Activated naive CD4-positive, alpha-beta T cell treated with anti-CD3 and anti-CD28 coated beads, Interleukin-2, amount 50 U/mL, for 24 hours (primary cell): ENCODE data around the gene BCR.

Experiments used
- H3K27ac Mint-ChIP-seq: one replicate; pipeline ENCODE4 v1.8.0; 2021; ENCODE audit warnings: mild to moderate bottlenecking, mixed read lengths
- H3K27me3 Mint-ChIP-seq: one replicate; pipeline ENCODE4 v1.8.0; 2021; ENCODE audit warnings: mixed read lengths
- H3K36me3 Mint-ChIP-seq: one replicate; pipeline ENCODE4 v1.8.0; 2021; ENCODE audit warnings: mixed read lengths
- H3K4me1 Mint-ChIP-seq: one replicate; pipeline ENCODE4 v1.8.0; 2021; ENCODE audit warnings: mixed read lengths
- H3K4me3 Mint-ChIP-seq: one replicate; pipeline ENCODE4 v1.8.0; 2021; ENCODE audit warnings: mild to moderate bottlenecking, mixed read lengths
- H3K9me3 Mint-ChIP-seq: one replicate; pipeline ENCODE4 v1.8.0; 2021; ENCODE audit warnings: mixed read lengths

The BCR gene

GRCh38 chr22:23278883-23279675 is 98.8 kb downstream of the BCR start:
- peak overlapping the region; percentile 35 for H3K27ac Mint-ChIP-seq
- peaks cover 3% of the 10 kb centered on the region for H3K36me3 Mint-ChIP-seq
- H3K9me3 Mint-ChIP-seq, result no peaks in the 10 kb centered on the region
- H3K4me3 Mint-ChIP-seq, result no peak overlapping the region
- no peaks in the 10 kb centered on the region for H3K27me3 Mint-ChIP-seq
- H3K4me1 Mint-ChIP-seq, result peaks cover 15% of the 10 kb centered on the region

GRCh38 chr22:23279781-23280180 is 99.5 kb downstream of the BCR start:
- peaks cover 3% of the 10 kb centered on the region for H3K36me3 Mint-ChIP-seq
- H3K4me3 Mint-ChIP-seq, result no peak overlapping the region
- no peaks in the 10 kb centered on the region for H3K9me3 Mint-ChIP-seq
- H3K4me1 Mint-ChIP-seq, result peaks cover 15% of the 10 kb centered on the region
- H3K27ac Mint-ChIP-seq, result no peak overlapping the region
- H3K27me3 Mint-ChIP-seq, result no peaks in the 10 kb centered on the region

DNA sequence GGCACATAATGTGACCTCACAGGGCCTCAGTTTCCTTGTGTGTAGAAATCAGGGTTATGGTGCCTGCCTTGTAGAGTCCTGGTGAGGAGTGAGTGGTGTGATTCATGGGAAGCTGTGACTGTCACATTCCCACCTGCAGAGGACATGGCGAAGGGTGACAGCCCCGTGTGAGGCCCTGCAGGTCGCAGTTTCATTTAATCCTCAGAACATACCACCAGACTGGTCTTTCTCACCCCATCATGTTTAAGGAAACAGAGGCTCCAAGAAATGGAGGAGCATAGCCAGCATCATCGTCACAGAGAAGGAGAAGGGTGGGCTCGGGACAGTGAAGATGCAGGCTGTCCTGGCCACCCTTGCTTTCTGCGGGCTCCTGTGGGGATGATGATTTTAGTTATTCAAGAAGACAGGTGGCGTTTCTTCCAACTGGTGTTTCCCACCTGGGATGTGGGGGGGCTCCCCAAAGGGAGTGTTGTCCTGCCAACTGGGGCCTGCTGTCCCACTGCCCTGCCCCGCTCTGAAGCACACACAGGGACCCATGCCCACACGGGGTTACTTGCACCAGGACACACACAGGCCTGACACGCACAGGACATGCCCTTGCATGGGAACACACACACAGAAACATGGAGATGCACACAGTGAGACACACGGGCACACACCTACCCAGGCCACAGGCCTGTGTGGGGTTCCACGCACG is 100.2 kb downstream of the BCR start:
- Mint-ChIP-seq H3K36me3 (peaks cover 3% of the 10 kb centered on the region), H3K4me1 (peaks cover 15% of the 10 kb centered on the region), H3K27ac (peak overlapping the region; percentile 23), H3K4me3 (no peak overlapping the region), H3K27me3 (no peaks in the 10 kb centered on the region), H3K9me3 (no peaks in the 10 kb centered on the region)

DNA sequence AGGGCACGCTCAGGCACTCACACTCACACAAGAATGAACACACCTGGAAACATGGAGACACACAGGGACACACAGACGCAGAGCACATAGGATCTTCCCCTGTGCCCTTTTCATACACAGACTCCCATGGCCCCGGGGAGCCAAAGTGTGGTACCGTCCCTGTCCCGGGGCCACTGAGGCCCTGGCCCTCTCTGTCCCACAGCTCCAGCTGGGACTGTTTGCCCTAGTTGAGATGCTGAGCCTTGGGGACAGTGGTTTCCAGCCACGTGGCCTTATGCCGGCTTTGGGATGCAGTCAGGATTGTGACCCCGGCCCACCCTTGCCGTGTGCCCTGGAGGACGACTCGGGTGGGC is 100.7 kb downstream of the BCR start:
- H3K9me3 Mint-ChIP-seq, result no peaks in the 10 kb centered on the region
- H3K4me3 Mint-ChIP-seq, result no peak overlapping the region
- no peaks in the 10 kb centered on the region for H3K36me3 Mint-ChIP-seq
- H3K4me1 Mint-ChIP-seq, result peaks cover 15% of the 10 kb centered on the region
- no peaks in the 10 kb centered on the region for H3K27me3 Mint-ChIP-seq
- H3K27ac Mint-ChIP-seq, result peak overlapping the region; percentile 55

DNA sequence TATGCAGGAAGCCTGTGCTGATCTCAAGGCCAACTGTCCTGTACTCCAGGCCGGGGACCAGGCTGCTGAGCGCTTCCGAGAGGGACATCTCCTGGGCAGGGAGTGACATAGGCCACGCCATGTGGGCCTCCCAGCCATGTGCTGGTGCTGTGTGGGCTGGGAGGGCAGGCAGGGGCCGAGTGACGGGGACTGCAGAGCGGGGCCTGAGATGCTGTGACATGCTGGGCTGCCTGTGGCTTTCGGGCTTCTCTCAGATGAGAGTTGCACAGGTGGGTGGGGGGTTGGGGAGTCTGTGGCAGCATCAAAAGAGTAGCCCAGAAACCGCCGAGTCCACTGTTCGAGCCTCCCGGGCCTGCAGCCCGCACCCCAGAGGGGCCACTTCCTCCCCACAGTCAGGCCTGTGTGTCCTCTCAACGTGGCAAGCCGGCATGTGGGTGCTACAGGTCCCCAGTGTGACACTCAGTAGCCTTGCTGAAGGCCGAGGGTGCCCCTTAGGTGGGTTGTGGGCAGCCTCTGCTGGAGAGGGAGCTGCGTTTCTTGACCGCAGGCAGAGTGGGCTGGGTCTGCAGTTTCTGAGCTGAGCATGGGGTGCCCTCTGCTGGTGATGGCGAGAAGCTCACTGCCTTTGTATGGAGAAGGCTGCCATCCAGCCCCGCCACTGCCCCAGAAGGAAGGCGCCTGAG is 101.2 kb downstream of the BCR start:
- Mint-ChIP-seq H3K4me1 (peaks cover 15% of the 10 kb centered on the region), H3K9me3 (no peaks in the 10 kb centered on the region), H3K27me3 (no peaks in the 10 kb centered on the region), H3K36me3 (no peaks in the 10 kb centered on the region), H3K27ac (peak overlapping the region; percentile 55), H3K4me3 (no peak overlapping the region)

DNA sequence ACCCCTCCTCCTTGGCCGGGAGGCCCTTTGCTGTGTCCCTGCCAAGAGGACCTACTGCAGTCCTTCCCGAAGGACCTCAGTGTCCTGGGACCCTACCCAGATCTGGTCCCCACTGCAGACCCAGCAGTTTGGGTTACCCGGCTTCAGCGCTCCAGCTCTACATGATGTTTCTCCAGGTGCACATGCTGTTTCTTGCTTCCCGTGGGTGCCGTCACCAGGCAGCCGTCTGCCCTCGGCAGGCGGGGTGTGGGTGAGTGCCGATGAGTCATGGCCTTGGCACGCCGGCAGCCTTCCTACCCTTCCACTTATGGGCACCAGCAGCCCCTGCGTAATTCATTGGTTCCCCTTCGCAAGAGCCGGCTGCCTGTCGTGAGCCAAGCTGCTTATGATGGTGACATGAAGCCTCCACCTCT is 101.8 kb downstream of the BCR start:
- peaks cover 15% of the 10 kb centered on the region for H3K4me1 Mint-ChIP-seq
- H3K36me3 Mint-ChIP-seq, result peaks cover 2% of the 10 kb centered on the region
- H3K27ac Mint-ChIP-seq, result no peak overlapping the region

DNA sequence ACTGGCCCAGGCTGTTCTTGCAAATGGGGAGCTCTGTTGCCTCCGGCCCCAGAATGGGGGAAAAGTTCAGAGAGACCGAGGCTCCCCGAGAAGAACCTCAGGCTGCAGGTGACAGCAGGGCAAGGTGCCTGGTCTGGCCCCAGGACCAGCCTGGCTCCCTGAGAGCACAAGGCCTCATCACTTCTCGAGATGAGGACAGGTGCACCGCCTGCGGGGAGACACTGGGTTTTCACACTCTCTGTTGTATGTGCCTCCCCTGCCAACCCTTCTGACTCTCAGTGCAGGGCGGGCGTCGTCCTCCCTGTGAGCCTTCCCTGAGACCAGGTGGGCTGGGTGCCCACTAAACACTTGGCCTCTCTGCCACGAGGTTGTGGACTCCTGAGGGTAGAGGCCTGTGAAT is 102.2 kb downstream of the BCR start:
- Mint-ChIP-seq H3K27me3 (no peaks in the 10 kb centered on the region), H3K36me3 (peaks cover 2% of the 10 kb centered on the region), H3K4me1 (peaks cover 15% of the 10 kb centered on the region), H3K27ac (no peak overlapping the region), H3K9me3 (no peaks in the 10 kb centered on the region), H3K4me3 (no peak overlapping the region)

More for the DNA sequence above, 101.8 kb downstream of the BCR start:
- Mint-ChIP-seq H3K27me3 (no peaks in the 10 kb centered on the region), H3K4me3 (no peak overlapping the region), H3K9me3 (no peaks in the 10 kb centered on the region)

GRCh38 chr22:23282986-23283385 is 102.7 kb downstream of the BCR start:
- H3K27me3 Mint-ChIP-seq, result no peaks in the 10 kb centered on the region
- H3K9me3 Mint-ChIP-seq, result no peaks in the 10 kb centered on the region
- H3K27ac Mint-ChIP-seq, result no peak overlapping the region
- H3K4me1 Mint-ChIP-seq, result peaks cover 15% of the 10 kb centered on the region
- H3K4me3 Mint-ChIP-seq, result no peak overlapping the region
- peaks cover 2% of the 10 kb centered on the region for H3K36me3 Mint-ChIP-seq

DNA sequence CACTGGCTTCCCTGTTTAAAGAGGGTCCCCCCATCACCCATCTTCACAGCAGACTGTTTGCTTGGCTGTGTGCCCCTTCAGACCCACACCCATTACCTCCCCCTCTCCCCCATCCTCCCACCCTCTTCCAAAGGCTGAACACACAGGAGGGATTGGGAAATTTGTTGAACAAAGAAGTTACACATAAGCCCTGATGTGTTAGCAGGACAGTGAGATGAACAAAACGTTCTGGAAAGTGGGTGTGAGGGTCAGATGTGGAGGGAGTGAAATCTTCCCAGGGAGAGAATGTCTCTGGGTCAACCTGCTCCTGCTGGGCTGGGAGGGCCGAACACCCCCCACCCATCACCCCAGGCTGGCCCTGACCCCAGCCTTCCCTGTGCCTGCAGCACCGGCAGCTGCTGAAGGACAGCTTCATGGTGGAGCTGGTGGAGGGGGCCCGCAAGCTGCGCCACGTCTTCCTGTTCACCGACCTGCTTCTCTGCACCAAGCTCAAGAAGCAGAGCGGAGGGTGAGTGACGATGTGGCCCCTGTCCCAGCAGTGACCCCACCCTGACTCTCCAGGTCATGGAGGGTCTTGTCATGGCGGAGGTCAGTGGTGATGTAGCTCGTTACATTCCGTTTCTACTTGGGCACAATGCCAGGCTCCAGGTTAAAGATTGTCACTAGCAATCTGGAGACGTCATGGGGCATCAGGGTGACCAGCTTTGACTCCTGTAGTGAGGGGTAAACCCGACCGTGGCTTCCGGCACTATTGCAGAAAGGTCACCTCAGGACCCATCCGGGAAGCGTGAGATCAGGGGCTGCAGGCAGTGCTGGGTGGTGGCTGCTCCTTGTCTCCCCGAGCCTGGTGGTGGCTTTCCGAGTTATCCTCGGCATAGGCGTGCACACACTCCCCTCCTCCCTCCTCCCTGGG is 103.5 kb downstream of the BCR start:
- Mint-ChIP-seq H3K36me3 (peaks cover 2% of the 10 kb centered on the region), H3K9me3 (no peaks in the 10 kb centered on the region), H3K4me1 (peaks cover 14% of the 10 kb centered on the region), H3K27me3 (no peaks in the 10 kb centered on the region), H3K4me3 (no peak overlapping the region), H3K27ac (no peak overlapping the region)

DNA sequence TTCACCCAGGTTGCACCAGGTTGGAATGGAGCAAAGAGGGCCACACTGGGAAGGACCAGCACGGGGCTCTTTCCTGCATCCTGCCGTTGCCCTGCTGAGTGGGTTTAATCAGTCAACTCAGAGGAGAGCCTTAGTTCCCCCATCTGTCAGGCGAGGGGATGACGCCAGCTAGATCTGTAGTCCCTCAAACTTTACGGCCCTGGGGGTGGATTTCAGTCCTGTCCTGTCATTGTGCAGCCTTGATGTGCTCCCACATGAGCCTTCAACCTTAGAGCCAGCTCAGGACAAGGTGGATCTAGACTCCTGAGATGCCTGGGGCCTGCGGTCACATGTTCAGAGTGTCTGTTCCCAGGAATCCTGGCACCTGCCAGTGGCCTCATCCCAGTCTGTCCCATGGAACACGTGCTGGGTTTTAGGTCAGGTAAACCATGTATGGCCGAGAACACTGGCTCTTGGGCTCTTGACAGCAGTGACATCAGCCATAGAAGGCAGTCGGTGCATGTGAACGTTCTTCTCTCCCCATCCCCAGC is 104.3 kb downstream of the BCR start:
- Mint-ChIP-seq H3K4me3 (no peak overlapping the region), H3K27ac (no peak overlapping the region), H3K9me3 (no peaks in the 10 kb centered on the region), H3K4me1 (peaks cover 10% of the 10 kb centered on the region), H3K27me3 (no peaks in the 10 kb centered on the region), H3K36me3 (peaks cover 2% of the 10 kb centered on the region)

DNA sequence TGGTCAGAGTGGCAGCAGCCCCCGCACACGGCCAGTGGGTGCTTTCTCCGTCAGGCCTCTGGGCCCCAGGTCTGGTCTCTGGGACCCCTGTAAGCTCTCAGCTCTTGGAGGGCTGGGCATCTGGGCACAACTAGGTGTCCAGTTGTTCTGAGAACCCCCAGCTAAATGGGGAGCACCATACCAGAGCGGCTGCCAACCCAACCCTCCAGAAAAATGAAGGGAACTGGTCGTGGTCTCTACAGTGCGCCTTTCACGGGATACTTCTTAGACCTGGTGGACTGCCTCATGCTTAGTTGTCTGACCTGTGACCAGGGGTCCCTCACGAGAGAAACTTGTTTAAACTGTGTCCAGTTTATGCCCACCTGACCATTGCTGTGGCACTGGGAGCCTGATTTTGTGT is 104.9 kb downstream of the BCR start:
- H3K27me3 Mint-ChIP-seq, result no peaks in the 10 kb centered on the region
- no peak overlapping the region for H3K4me3 Mint-ChIP-seq
- H3K27ac Mint-ChIP-seq, result no peak overlapping the region
- H3K9me3 Mint-ChIP-seq, result no peaks in the 10 kb centered on the region
- H3K4me1 Mint-ChIP-seq, result peaks cover 3% of the 10 kb centered on the region
- peaks cover 3% of the 10 kb centered on the region for H3K36me3 Mint-ChIP-seq

DNA sequence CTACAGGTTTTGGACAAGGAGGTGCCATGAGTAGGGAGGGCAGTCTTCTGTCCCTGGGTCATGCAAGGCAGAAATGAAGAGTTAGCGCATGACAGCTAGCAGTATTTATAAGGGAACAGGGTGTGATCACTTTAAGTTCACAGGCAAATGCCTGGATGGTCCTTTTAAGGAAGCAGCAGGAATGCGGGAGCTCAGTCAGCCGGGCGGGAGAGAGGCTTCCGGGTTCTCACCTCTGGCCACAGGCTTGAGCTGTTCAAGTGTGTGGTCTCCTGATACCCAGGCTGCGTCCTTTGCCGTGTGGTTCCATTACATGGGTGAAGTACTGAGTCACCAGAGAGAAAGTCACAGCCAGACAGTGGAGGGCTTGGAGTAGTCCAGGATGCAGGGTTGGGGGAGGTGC is 105.4 kb downstream of the BCR start:
- H3K27me3 Mint-ChIP-seq, result no peaks in the 10 kb centered on the region
- H3K27ac Mint-ChIP-seq, result peak overlapping the region; percentile 30
- H3K9me3 Mint-ChIP-seq, result no peaks in the 10 kb centered on the region
- H3K4me3 Mint-ChIP-seq, result no peak overlapping the region
- H3K4me1 Mint-ChIP-seq, result no peaks in the 10 kb centered on the region
- H3K36me3 Mint-ChIP-seq, result peaks cover 4% of the 10 kb centered on the region

DNA sequence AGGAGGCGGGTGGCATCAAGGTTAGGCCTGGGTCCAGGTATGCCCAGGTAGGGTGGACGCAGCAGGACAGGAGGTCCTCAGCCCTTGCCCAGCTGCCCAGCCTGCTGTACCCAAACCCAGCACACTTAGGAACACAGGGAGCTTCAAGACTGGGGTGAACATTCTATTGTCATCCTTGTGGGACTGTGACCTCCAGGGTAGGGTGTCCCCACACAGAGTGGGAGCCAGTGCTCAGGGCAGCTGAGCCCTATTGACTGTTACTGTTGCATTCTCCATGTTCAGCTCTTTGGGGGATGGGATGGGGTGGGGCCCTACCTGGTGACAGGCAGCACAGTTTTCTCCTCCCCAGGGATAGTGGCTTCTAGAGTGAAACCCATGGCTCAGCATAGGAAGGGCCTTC is 106.0 kb downstream of the BCR start:
- Mint-ChIP-seq H3K27ac (no peak overlapping the region), H3K27me3 (no peaks in the 10 kb centered on the region), H3K9me3 (no peaks in the 10 kb centered on the region), H3K4me3 (no peak overlapping the region), H3K4me1 (no peaks in the 10 kb centered on the region), H3K36me3 (peaks cover 4% of the 10 kb centered on the region)

GRCh38 chr22:23287136-23288095 is 107.1 kb downstream of the BCR start:
- no peaks in the 10 kb centered on the region for H3K9me3 Mint-ChIP-seq
- no peak overlapping the region for H3K27ac Mint-ChIP-seq
- H3K27me3 Mint-ChIP-seq, result no peaks in the 10 kb centered on the region
- H3K4me3 Mint-ChIP-seq, result no peak overlapping the region
- H3K36me3 Mint-ChIP-seq, result peaks cover 4% of the 10 kb centered on the region
- H3K4me1 Mint-ChIP-seq, result no peaks in the 10 kb centered on the region
